GM18526 (cell line): ENCODE measurements around the gene TNFRSF21.

ENCODE experiments used
- POLR2A ChIP-seq: IDR thresholded peaks from 3 replicates; pipeline ENCODE4 v1.6.1; 2011; ENCODE audit not compliant: insufficient read length; ENCODE audit errors: extremely low read depth

The TNFRSF21 gene

GRCh38 chr6:47303342-47303741, 6.4 kb downstream of the TNFRSF21 start:
- no peak for TF ChIP-seq POLR2A

- TF ChIP-seq POLR2A, result no peak
Measured at GRCh38 chr6:47302043-47302442, 7.7 kb downstream of the TNFRSF21 start.

- TF ChIP-seq POLR2A, result no peak
Measured at GRCh38 chr6:47301441-47301840, 8.3 kb downstream of the TNFRSF21 start.

GRCh38 chr6:47300417-47300816, 9.3 kb downstream of the TNFRSF21 start:
- no peak for TF ChIP-seq POLR2A

- no peak for TF ChIP-seq POLR2A
Measured at GRCh38 chr6:47299965-47300364, 9.7 kb downstream of the TNFRSF21 start.

- TF ChIP-seq POLR2A, result no peak
Measured at GRCh38 chr6:47298475-47298874, 11.2 kb downstream of the TNFRSF21 start.

- TF ChIP-seq POLR2A, result no peak
Measured at GRCh38 chr6:47294990-47295389, 14.7 kb downstream of the TNFRSF21 start.

GRCh38 chr6:47292944-47293343, 16.8 kb downstream of the TNFRSF21 start:
- no peak for TF ChIP-seq POLR2A

GRCh38 chr6:47292027-47292426, 17.7 kb downstream of the TNFRSF21 start:
- TF ChIP-seq POLR2A, result no peak

- TF ChIP-seq POLR2A, result no peak
Measured at GRCh38 chr6:47290124-47290834, 19.4 kb downstream of the TNFRSF21 start.

- no peak for TF ChIP-seq POLR2A
Measured at GRCh38 chr6:47288267-47289090, 21.2 kb downstream of the TNFRSF21 start.

- TF ChIP-seq POLR2A, result no peak
Measured at GRCh38 chr6:47286301-47286700, 23.4 kb downstream of the TNFRSF21 start.

- no peak for TF ChIP-seq POLR2A
Measured at GRCh38 chr6:47283993-47284392, 25.7 kb downstream of the TNFRSF21 start.

GRCh38 chr6:47278545-47278944, 31.2 kb downstream of the TNFRSF21 start:
- no peak for TF ChIP-seq POLR2A

- no peak for TF ChIP-seq POLR2A
Measured at GRCh38 chr6:47277702-47278101, 32.0 kb downstream of the TNFRSF21 start.

- TF ChIP-seq POLR2A, result no peak
Measured at GRCh38 chr6:47276377-47276776, 33.3 kb downstream of the TNFRSF21 start.
